Uterus (tissue), 4 donors: ENCODE measurements around the gene HLA-DPA1. TPM values are rescaled to one million over a fixed set of nuclear protein-coding genes. Genes with fewer than 3 reads are reported as not detected.

Experiments
- DNase-seq, 2 donors: peaks; one replicate each; pipeline ENCODE4 v3.0.0-alpha.2; 2019 to 2020
- H3K27ac ChIP-seq, 2 donors: fragments of 200-600 bp; sonication (generic); 1 replicate in 1 of 2; 2 replicates in 1 of 2; pipeline ENCODE4 v1.5.1; 2016 to 2018
- H3K27me3 ChIP-seq, 2 donors: fragments of 200-600 bp; sonication (generic); one replicate each; pipeline ENCODE4 v1.5.1; 2018 to 2019; ENCODE audit warnings: control low read depth in 1 of 2
- H3K36me3 ChIP-seq, 2 donors: fragments of 200-600 bp; sonication (generic); one replicate each; pipeline ENCODE4 v1.5.1; 2019; ENCODE audit warnings: control low read depth in 1 of 2
- H3K4me1 ChIP-seq, 2 donors: fragments of 200-600 bp; sonication (generic); one replicate each; pipeline ENCODE4 v1.5.1; 2018 to 2019; ENCODE audit warnings: control low read depth in 1 of 2
- H3K4me3 ChIP-seq, 2 donors: fragments of 200-600 bp; sonication (generic); 1 replicate in 1 of 2; 2 replicates in 1 of 2; pipeline ENCODE4 v1.5.1; 2018 to 2019; ENCODE audit warnings: mild to moderate bottlenecking in 1 of 2
- H3K9me3 ChIP-seq, 2 donors: fragments of 200-600 bp; sonication (generic); one replicate each; pipeline ENCODE4 v1.5.1; 2019; ENCODE audit warnings: control low read depth in 1 of 2
- CTCF ChIP-seq, 4 experiments: fragments of 200-600 bp in 2 of 4; fragments of 450-650 bp in 2 of 4; sonication (generic) in 2 of 4; IDR thresholded peaks; one replicate each; pipeline ENCODE4 v1.5.1; 2016 to 2019; ENCODE audit warnings: antibody characterized with exemption in 4 of 4, mild to moderate bottlenecking in 2 of 4, moderate library complexity in 1 of 4
- POLR2A ChIP-seq, 2 donors: fragments of 450-650 bp; IDR thresholded peaks; one replicate each; pipeline ENCODE4 v1.6.1; 2016; ENCODE audit warnings: antibody characterized with exemption in 2 of 2, mild to moderate bottlenecking in 1 of 2, moderate library complexity in 1 of 2
- intact Hi-C: fragments of 100-400 bp; cut with DNase I; formaldehyde crosslinking; loops from one replicate; pipeline ENCODE4 v1.15.1; 2023; ENCODE audit warnings: low total_unique reads
- total RNA-seq, 4 donors: library from RNA; depleted of rRNA in 3 of 4; stranded (reverse); fragments of >200 nt in 3 of 4; gene quantifications; one replicate each; pipeline versions ENCODE4 v1.1.0 to v1.2.4, GENCODE V29; 2014 to 2023
- donor health status: DM: yes; HTN: yes; CAD: no.

HLA-DPA1 gene
- total RNA-seq, 4 donors from 2014 or later = 48.0 to 187 (median 135) TPM

GRCh38 chr6:33029328-33030184, 43.9 kb downstream of the HLA-DPA1 start:
- Histone ChIP-seq H3K27ac (peak overlapping the region; percentile 62 to 71), H3K9me3 (no peaks in the 10 kb centered on the region), H3K4me1 (no peaks in the 10 kb centered on the region), H3K36me3 (no peaks in the 10 kb centered on the region), H3K4me3 (no peak overlapping the region), H3K27me3 (no peaks in the 10 kb centered on the region)
- intact Hi-C loops = no loop called here
- DNase-seq = peak in 1 of 2 donors; percentile 46
- peak; percentile 33 to 76 for TF ChIP-seq POLR2A (IDR thresholded peaks at IDR 0.05)
- TF ChIP-seq CTCF (IDR thresholded peaks at IDR 0.05) = no peak

GRCh38 chr6:33028220-33028849, 45.1 kb downstream of the HLA-DPA1 start:
- DNase-seq = no peak
- Histone ChIP-seq H3K27ac (peak overlapping the region in 1 of 2 donors; percentile 71), H3K4me3 (no peak overlapping the region), H3K27me3 (no peaks in the 10 kb centered on the region), H3K9me3 (no peaks in the 10 kb centered on the region), H3K36me3 (no peaks in the 10 kb centered on the region), H3K4me1 (no peaks in the 10 kb centered on the region)
- intact Hi-C loops = no loop called here
- TF ChIP-seq POLR2A (IDR thresholded peaks at IDR 0.05) = no peak
- no peak for TF ChIP-seq CTCF (IDR thresholded peaks at IDR 0.05)

- Histone ChIP-seq H3K27ac (no peak overlapping the region), H3K4me3 (no peak overlapping the region), H3K9me3 (no peaks in the 10 kb centered on the region), H3K4me1 (no peaks in the 10 kb centered on the region), H3K27me3 (no peaks in the 10 kb centered on the region), H3K36me3 (no peaks in the 10 kb centered on the region)
- TF ChIP-seq POLR2A (IDR thresholded peaks at IDR 0.05) = no peak
- TF ChIP-seq CTCF (IDR thresholded peaks at IDR 0.05) = no peak
- intact Hi-C loops = no loop called here
- no peak for DNase-seq
Observed at GRCh38 chr6:33024521-33024920, 48.9 kb downstream of the HLA-DPA1 start.

GRCh38 chr6:33023536-33023935, 49.9 kb downstream of the HLA-DPA1 start:
- DNase-seq = no peak
- intact Hi-C loops = no loop called here
- Histone ChIP-seq H3K27me3 (no peaks in the 10 kb centered on the region), H3K9me3 (no peaks in the 10 kb centered on the region), H3K4me3 (no peak overlapping the region), H3K27ac (no peak overlapping the region), H3K36me3 (no peaks in the 10 kb centered on the region), H3K4me1 (no peaks in the 10 kb centered on the region)
- no peak for TF ChIP-seq CTCF (IDR thresholded peaks at IDR 0.05)
- no peak for TF ChIP-seq POLR2A (IDR thresholded peaks at IDR 0.05)

GRCh38 chr6:33021917-33022316, 51.5 kb downstream of the HLA-DPA1 start:
- intact Hi-C loops = no loop called here
- Histone ChIP-seq H3K27me3 (no peaks in the 10 kb centered on the region), H3K4me3 (no peak overlapping the region), H3K36me3 (no peaks in the 10 kb centered on the region), H3K9me3 (no peaks in the 10 kb centered on the region), H3K4me1 (no peaks in the 10 kb centered on the region), H3K27ac (no peak overlapping the region)
- no peak for DNase-seq
- no peak for TF ChIP-seq CTCF (IDR thresholded peaks at IDR 0.05)
- no peak for TF ChIP-seq POLR2A (IDR thresholded peaks at IDR 0.05)
